22Rv1 (cell line): Measurements from ENCODE around the gene GRIK4.

Experiments
- H3K27ac ChIP-seq: fragments of 450-650 bp; 2 replicates; pipeline ENCODE4 v1.5.1; 2017
- ZFX ChIP-seq: fragments of 450-650 bp; IDR thresholded peaks from 2 replicates; pipeline ENCODE4 v1.6.1; 2017; ENCODE audit warnings: antibody characterized with exemption, borderline replicate concordance
- TF ChIP-seq, protein P1 (sequence below): fragments of 450-650 bp; IDR thresholded peaks from 2 replicates; pipeline ENCODE4 v1.5.1; 2017; ENCODE audit warnings: mild to moderate bottlenecking

The GRIK4 gene

DNA sequence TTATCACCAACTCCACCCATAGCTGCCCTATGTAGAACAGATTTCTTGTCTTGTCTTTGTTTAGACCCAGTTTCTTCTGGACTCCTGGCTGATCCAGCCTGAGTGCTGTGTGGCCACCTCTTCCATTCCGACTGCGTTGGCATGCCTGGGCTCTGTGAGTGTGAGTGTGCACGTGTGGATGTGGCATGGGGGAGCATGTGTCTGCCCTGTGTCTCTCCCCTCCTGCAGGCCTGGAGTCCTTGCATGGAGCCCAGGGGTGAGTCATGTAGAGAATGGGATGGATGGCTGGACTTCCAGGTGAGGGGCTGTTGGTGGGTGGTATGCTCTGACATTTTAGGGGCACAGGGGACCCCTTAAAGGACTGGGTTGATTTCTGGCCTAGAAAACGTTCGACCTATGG lies 194.7 kb downstream of the GRIK4 start:
- H3K27ac ChIP-seq: no peak overlapping the region
- TF ChIP-seq, protein P1, sequence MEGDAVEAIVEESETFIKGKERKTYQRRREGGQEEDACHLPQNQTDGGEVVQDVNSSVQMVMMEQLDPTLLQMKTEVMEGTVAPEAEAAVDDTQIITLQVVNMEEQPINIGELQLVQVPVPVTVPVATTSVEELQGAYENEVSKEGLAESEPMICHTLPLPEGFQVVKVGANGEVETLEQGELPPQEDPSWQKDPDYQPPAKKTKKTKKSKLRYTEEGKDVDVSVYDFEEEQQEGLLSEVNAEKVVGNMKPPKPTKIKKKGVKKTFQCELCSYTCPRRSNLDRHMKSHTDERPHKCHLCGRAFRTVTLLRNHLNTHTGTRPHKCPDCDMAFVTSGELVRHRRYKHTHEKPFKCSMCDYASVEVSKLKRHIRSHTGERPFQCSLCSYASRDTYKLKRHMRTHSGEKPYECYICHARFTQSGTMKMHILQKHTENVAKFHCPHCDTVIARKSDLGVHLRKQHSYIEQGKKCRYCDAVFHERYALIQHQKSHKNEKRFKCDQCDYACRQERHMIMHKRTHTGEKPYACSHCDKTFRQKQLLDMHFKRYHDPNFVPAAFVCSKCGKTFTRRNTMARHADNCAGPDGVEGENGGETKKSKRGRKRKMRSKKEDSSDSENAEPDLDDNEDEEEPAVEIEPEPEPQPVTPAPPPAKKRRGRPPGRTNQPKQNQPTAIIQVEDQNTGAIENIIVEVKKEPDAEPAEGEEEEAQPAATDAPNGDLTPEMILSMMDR: no peak
- TF ChIP-seq ZFX: no peak

DNA sequence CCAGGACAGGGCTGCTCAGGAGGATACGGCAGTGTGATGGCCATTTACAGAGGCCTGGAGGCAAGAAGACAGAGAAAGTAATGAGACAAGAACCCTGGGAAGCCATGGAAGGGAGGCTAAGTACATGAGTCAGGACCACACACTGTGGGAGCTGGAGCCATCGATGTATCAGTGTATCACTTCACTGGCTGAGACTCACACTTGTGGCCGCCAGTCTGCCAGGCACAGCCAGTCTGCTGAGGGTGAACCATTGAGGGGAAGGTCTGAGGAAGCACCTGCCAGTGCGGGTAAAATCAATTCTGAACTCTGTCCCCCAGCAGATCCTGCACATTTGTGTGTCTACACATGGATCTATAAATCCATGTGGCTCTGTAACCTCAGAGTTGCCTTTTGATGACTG lies 195.6 kb downstream of the GRIK4 start:
- no peak for TF ChIP-seq ZFX
- TF ChIP-seq, protein P1: no peak
- H3K27ac ChIP-seq: no peak overlapping the region

DNA sequence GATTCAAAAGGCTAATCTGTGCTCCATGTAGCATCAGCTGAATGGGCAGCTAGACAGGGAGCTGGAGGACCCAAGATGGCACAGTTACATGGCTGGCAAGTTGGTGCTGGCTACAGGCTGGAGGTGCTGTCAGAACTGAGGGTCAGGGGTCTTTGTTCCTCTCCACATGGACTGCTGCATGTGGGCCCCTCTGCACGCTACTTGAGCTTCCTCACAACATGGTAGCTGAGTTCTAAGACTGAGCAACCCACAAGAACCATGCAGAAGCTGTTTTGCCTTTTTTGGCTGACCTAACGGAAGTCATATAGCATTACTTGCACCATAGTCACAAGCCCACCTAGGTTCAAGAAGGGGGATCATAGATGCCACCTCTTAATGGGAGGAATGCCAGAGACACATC lies 196.1 kb downstream of the GRIK4 start:
- H3K27ac ChIP-seq: no peak overlapping the region
- no peak for TF ChIP-seq ZFX
- TF ChIP-seq, protein P1: no peak

DNA sequence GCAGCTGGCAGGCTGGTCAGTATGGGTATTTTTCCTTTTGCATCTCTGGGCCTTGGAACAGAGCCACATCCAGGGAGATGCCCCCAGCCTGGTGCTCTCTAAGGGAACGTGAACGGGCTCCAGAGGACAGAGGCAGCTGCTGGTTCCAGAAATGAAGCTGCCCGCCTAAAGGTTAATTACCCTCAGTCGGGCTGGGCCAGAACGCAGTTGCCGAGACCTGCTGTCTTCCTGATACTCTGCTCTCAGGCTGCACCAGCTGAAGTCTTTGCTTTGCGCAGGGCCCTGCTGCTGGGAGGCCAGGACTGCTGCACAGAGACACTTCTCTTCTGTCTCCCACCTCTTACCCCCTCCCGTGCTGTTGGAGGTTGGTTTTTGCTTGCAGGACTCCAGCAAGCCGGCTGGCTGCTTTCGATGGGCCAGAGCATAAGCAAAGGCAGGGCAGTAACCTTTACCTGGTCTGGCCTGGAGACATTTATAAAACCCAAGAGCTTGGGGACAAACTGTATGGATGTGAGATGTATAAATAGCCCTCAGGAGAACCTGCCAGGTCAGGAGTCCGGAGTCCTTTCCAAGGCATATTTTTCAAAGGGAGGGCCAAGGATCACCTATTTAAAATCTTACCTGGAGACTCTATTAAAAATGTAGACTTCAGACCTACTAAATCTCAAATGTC lies 197.1 kb downstream of the GRIK4 start:
- no peak overlapping the region for H3K27ac ChIP-seq
- TF ChIP-seq, protein P1: no peak
- no peak for TF ChIP-seq ZFX

DNA sequence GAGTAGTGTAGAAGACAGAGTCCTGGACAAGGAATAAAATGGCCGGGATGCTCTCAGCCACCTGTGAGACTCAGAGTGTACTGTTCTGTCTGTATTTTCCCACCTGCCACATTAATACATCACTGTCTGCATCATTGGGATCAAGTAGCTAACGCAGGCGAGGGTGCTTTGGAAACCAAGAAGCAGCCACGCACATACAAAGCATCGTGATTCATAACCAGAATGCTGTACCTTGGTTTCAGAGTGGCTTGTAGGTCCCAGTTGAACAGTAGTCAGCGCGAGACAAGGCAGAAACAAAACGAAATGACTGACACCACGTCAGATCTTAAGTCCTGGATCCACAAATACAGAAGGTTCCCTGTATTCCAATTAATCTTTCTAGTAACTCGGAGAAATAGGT lies 198.3 kb downstream of the GRIK4 start:
- H3K27ac ChIP-seq: no peak overlapping the region
- no peak for TF ChIP-seq ZFX
- TF ChIP-seq, protein P1: no peak

DNA sequence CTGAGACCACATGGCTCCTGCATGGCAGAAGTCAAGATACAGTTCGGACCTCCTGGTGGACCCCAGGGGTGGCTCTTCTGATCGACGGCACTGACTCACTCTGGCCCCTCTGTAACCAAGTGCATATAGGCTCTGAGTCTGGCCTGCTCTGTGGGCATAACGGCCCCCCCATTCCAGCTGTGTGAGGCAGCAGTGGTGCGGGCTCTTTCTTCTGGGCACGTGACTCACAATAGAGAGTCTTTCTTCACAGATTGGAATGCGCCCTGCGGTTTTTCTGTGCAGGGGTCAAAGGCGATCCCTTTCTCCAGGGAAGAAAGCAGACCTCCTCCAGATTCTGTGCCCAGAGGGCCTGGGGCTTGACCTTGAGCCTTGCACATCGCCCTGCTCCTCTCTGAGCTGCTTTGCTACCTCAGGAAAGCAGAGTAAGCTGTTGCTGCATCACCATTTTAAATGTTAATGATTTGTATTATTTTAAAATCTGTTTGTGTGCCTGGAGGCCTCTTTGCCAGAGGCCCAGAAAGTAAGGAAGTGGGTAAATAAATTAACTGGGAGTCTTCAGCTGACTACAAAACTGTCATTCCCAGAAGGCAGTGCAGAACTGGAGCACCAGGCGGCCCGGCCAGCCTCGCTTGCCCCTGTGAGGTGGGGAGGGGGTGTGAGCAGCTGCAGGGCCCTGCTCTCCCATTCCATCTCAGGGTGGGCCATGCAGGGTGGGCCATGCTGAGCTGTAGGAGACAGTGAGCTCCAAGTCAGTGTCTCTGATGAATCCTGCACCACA lies 199.0 kb downstream of the GRIK4 start:
- TF ChIP-seq ZFX: no peak
- TF ChIP-seq, protein P1: no peak
- H3K27ac ChIP-seq: no peak overlapping the region

DNA sequence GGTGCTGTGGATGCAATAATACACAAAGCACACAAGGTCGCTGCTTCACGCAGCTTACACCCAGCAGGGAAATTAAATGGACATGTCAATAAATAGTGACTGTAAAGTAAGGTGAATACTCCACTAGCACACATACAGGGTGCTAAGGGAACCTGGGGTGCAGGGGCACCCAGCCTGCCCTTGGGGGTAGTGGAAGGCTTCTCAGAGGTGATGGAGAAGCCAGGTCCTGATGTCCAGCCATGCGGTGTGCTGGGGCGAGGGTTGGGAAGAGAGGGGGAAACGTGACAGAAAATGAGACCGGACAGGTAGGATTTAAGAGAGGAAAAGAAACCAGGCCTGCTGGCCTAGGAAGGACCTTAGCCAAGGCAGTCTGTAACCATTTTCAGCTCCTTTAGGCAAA lies 200.5 kb downstream of the GRIK4 start:
- H3K27ac ChIP-seq: no peak overlapping the region
- TF ChIP-seq, protein P1: no peak
- no peak for TF ChIP-seq ZFX
